GM18907 (cell line): ENCODE data around the gene CALHM4.
"Not testable (repeated sequence)": the region's sequence is repeated elsewhere in the genome, so short reads cannot be mapped to it uniquely, and the experiment has no call there.

ENCODE experiments used
- ATAC-seq: cut with Tn5 transposase; IDR thresholded peaks from one replicate; pipeline ENCODE4 v1.9.1; 2021; ENCODE audit warnings: mild to moderate bottlenecking, moderate library complexity; ENCODE audit not compliant: unreplicated experiment

Gene CALHM4

GRCh38 chr6:116572162-116572561, 18.6 kb downstream of the CALHM4 start:
- ATAC-seq, result no peak

GRCh38 chr6:116575227-116575626, 21.7 kb downstream of the CALHM4 start:
- ATAC-seq, result no peak

GRCh38 chr6:116577486-116577885, 23.9 kb downstream of the CALHM4 start:
- no peak for ATAC-seq

- ATAC-seq, result no peak
Measured at GRCh38 chr6:116578335-116578734, 24.8 kb downstream of the CALHM4 start.

- no peak for ATAC-seq
Measured at GRCh38 chr6:116579143-116579542, 25.6 kb downstream of the CALHM4 start.

- no peak for ATAC-seq
Measured at GRCh38 chr6:116580198-116580597, 26.6 kb downstream of the CALHM4 start.

GRCh38 chr6:116586276-116586675, 32.7 kb downstream of the CALHM4 start:
- ATAC-seq, result no peak

- ATAC-seq, result no peak
Measured at GRCh38 chr6:116586738-116587137, 33.2 kb downstream of the CALHM4 start.

GRCh38 chr6:116595247-116595646, 41.7 kb downstream of the CALHM4 start:
- ATAC-seq, result no peak

GRCh38 chr6:116596815-116597214, 43.3 kb downstream of the CALHM4 start:
- ATAC-seq, result no peak

- ATAC-seq, result not testable (repeated sequence)
Measured at GRCh38 chr6:116603916-116604315, 50.4 kb downstream of the CALHM4 start.

- not testable (repeated sequence) for ATAC-seq
Measured at GRCh38 chr6:116604868-116605267, 51.3 kb downstream of the CALHM4 start.

GRCh38 chr6:116605935-116606334, 52.4 kb downstream of the CALHM4 start:
- ATAC-seq, result no peak
